HG02610 (cell line): ENCODE measurements around the gene PLEKHM1.
"Not testable (repeated sequence)": the region's sequence is repeated elsewhere in the genome, so short reads cannot be mapped to it uniquely, and the experiment has no call there.

Experiments used
- ATAC-seq: cut with Tn5 transposase; IDR thresholded peaks from one replicate; pipeline ENCODE4 v1.9.1; 2021; ENCODE audit warnings: mild to moderate bottlenecking, moderate library complexity; ENCODE audit not compliant: unreplicated experiment

Gene PLEKHM1

DNA sequence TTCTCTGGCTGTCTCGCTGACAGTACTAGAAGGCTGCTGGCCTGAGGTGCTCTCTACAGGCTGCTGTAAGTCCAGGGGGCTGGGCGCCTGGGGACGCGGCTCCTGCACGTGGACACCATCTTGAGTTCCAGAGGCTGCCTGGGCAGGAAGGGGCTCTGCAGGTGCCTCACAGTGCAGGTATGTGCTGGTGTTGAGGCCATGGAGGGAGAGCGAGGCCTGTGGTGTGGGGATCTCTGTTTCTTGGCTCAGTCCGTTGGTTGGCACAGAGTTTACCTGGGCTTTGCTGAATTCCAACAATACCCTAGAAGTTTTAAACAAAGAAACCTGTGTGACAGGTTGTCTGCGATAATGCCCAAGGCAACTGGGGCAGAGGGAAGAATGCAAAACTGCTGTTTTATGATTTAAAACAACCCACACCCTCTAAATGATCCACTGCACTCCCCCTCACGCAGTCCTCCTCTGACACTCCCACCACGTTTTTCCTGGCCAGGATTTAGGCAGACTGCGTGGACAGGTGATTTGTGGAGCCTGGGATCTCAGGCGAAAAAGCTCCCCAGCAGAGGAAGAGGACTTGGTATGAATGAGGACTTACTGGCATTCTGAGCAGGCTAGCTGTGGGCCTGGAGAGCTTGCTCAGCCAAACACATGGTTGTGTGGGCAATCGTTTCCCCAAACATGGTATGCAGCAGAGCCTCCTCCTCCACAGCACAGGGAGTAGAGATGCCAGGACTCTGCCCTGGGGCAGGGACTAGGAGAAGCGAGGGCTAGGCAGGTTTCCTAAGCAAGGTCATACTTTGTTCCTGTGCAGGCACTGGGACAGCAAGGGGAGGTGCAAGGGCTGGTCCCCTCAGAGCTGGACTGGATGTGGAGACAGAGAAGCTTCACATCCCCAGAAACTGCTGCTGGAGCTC is 22.0 kb downstream of the PLEKHM1 start:
- ATAC-seq = not testable (repeated sequence)

DNA sequence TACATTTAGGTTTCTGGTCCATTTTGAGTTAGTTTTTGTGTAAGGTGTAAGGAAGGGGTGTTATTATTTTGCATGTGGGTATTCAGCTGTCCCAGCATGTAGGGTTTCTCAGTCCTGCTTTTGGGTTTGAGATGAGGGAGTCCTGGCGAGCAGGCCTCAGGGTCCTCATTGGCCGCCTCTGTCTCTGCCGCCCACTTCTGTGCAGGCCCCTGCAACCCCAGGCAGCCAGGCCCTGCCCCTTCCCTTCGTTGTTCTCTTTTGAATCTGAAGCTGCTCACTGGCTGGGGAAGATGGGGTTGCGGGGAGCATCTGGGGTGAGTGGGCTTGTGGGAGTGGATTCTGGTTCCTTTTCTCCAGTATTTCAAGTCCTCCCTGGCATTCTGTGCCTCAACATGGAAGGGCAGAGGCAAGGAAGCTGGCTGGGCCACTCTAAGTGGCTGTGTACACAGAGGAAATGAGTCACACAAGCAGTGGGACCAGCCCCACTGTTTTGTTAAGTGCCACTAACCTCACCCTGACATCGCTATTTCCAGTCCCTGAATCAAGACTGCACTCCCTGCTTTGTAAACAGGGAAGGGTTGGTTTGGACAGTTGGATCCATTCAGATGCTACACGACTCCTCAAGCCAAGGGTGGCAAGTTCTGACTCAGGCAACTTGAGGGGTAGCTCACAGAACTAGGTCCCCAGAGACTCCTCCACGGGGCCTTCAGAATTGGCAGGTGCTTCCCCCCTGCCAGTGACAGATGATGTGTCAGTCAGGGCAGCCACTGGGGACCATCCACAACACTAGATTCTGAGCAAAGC is 28.8 kb downstream of the PLEKHM1 start:
- ATAC-seq = peak; percentile 90

DNA sequence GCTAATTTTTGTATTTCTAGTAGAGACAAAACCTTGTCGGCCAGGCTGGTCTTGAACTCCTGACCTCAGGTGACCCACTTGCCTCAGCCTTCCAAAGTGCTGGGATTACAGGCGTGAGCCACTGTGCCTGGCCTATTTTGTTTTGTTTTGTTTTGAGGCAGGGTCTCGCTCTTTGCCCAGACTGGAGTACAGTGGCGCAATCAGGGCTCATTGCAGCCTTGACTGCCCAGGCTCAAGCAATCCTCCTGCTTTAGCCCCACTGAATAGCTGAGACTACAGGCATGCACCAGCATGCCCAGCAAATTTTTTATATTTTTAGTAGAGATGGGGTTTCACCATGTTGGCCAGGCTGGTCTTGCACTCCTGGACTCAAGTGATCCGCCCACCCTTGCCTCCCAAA is 30.1 kb downstream of the PLEKHM1 start:
- ATAC-seq = not testable (repeated sequence)

DNA sequence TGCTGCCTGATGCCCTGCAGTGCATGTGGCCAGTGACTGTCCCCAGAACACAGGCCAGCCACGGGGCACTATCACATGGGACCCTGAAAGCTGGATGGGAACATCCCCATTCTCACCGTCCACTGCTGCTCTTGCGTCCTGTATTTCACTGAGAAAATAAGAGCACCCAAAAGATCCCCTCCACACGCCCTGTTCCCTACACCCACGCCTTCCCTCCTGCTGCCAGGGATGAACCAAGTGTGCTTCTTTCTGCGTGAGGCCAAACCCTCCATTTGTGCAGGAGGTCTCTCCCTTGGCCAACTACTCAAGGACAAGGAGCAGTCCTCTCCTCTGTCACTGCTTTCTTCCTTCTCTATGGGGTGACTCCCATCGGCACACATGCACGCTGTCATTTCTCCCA is 36.2 kb downstream of the PLEKHM1 start:
- ATAC-seq = not testable (repeated sequence)

DNA sequence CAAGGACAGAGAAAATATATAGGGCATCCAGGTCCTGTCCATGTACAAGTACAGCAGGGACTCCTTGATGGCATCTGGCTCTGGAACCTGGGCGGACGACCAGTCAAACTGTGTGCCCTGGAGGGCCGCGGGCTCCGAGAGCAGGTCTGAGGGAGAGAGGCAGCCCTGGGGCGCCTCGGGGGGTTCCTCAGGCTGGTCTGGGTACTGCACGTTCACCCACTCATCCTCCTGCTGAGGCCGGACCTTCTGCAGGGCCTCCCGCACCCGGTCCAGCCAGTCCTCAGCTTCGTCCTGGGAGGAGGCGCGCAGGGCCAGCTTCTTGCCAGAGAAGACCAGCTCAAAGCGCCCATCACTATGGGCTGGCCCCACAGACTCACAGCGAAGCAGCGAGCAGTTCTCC is 36.8 kb downstream of the PLEKHM1 start:
- ATAC-seq = not testable (repeated sequence)

DNA sequence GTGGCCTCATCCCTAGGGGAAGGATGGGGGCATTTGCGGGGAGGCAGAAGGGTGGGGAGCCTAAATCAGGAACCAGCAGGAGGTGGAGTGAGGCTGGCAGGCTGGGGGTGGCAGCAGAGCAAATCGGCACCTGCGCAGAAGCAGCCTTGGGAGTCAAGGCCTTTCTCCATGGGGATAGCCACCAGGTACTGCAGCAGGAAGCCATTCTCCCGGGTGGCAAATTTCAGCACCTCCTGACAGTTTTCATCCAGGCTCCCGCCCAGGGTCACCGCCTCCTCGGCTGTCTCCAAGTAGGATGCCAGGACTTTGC is 37.3 kb downstream of the PLEKHM1 start:
- not testable (repeated sequence) for ATAC-seq

DNA sequence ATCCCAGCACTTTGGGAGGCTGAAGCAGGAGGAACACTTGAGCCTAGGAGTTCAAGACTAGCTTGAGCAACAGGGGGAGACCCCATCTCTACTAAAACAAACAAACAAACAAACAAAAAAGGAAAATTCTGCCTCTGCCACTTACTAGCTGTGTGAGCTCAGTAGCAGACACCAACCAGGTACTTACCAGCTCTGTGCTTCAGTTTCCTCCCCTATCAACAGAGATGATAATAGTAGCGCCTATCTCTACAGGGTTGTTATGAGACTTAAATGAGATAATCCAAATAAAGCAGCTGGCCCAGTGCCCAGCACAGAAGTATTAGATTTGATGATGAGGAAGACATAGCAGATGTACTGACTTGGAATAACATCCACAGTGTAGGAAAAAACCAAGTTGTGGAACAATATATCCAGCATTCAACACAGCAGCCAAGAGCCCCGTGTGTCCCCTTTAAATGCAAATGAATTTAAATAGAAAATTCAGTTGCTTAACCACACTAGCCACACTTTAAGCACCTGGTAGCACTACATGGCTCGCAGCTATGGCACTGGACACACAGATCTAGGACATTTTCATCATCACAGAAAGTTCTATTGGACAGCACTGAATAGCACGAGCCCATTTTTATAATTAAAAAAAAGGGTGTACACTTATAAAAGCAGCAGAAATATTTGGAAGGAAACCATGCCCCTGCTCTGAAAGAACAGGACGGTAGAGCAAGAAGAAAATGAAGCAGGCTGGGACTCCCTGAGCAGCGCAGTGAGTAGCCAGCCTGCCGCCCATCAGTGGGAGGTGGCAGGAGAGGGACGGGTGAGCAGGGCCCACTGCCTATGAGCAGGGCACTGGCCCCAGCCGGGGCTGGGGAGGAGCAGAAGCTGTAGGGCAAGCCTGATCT is 37.9 kb downstream of the PLEKHM1 start:
- ATAC-seq = not testable (repeated sequence)

DNA sequence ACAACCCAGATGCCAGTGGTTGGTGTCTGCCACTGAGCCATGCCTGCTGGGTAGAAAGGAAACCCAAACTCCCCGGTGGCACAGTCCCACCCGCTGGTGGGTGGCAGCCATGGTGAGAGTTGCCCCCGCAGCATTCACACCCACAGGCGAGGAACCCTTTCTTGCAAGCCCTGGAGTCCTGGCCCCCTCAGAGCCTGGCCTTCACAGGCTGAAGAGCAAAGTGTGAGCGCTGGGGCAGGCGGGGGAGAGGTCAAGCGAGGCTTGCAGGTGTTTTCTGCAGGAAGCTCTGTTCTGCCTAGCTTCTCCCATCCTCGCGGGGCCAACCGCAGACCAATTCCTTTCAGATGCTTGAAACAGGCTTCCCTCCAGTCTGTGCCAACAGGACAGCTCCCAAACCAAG is 38.9 kb downstream of the PLEKHM1 start:
- not testable (repeated sequence) for ATAC-seq

DNA sequence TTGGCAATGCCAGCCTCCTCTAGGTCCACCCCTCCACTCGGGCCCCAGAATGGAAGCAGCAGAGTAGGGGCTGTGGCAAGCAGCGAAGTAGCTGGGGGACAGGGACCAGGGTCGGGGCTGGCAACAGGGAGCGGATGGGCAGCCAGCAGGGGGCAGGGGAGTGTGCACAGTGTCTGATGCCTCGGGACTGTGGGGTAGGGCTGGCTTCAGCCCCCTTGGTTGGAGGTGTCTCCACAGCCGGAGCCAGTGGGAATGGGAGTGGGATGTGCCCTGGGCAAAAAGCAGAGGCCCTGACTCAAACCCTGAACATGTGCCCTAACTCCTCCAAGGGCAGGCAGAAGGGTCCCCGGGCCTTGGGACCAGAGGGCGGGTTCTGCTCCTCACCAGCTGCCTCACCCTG is 39.4 kb downstream of the PLEKHM1 start:
- no peak for ATAC-seq

DNA sequence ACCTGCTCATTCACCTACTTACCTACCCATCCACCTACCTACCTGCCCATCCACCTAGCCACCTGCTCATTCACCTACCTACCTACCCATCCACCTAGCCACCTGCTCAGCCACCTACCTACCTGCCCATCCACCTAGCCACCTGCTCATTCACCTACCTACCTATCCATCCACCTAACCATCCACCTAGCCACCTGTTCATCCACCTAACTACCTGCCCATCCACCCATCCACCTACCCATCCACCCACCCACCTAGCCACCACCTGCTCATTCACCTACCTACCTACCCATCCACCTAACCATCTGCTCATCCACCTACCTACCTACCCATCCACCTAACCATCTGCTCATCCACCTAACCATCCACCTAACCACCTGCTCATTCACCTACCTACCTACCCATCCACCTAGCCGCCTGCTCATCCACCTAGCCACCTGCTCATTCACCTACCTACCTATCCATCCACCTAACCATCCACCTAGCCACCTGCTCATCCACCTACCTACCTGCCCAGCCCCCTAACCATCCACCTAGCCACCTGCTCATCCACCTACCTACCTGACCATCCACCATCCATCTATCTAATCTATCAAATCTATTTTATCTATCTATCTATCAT is 40.7 kb downstream of the PLEKHM1 start:
- not testable (repeated sequence) for ATAC-seq

DNA sequence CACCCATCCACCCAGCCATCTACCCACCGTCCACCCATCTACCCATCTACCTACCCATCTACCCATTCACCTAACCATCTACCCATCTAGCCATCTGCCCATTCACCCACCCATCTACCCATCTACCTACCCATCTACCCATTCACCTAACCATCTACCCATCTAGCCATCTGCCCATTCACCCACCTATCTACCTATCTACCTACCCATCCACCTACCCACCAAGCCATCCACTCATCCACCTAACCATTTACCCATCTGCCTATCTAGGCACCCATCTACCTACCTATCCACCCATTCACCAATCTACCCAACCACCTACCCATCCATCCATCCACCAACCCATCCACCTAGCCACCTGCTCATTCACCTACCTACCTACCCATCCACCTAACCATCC is 41.3 kb downstream of the PLEKHM1 start:
- not testable (repeated sequence) for ATAC-seq

DNA sequence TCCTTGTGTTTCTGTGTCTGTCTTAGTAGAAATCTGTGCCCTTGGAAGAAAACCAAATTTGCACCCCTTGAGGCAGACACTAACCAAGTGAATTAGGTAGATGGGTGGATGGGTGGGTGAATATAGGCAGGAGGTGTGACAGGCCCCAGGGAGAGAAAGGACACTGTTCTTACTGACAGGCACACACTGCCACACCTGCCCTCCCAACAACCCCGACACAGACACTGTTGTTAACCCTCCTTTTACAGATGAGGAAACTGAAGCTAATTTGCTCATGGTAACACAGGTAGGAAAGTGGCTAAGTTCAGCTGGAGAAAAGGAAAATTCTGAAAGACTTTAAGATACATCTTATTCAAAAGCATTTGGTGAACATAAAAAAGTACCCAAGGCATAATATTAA is 42.0 kb downstream of the PLEKHM1 start:
- not testable (repeated sequence) for ATAC-seq

DNA sequence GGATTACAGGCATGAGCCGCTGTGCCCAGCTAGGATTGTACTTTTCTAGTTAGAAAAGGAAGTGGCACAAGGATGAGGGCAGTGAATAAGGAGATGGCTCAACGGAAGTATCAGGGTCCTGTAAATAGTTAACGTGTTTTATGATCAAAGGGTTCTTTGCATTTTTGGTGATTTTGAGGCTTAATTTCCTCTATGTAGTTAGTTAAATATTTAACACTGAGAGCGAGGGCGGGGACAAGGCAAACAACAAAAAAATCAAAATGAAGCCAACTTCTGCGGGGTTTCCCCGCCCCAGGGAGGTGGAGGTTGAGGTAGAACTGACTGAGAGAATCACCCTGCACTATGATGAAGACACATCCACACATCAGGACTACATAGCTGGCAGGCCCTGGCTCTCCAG is 42.5 kb downstream of the PLEKHM1 start:
- ATAC-seq = not testable (repeated sequence)

DNA sequence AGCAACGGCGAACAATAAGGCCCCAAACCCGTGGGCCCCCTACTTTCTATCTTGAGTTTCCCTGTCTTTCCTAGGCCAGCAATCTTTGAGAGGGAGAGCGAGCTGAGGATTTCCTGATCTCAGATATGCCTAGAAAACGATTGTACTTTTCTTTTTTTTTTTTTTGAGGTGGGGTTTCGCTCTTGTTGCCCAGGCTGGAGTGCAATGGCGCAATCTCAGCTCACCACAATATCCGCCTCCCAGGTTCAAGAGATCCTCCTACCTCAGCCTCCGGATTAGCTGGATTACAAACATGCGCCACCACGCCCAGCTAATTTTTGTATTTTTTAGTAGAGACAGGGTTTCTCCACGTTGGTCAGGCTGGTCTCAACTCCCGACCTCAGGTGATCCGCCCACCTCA is 42.9 kb downstream of the PLEKHM1 start:
- not testable (repeated sequence) for ATAC-seq

DNA sequence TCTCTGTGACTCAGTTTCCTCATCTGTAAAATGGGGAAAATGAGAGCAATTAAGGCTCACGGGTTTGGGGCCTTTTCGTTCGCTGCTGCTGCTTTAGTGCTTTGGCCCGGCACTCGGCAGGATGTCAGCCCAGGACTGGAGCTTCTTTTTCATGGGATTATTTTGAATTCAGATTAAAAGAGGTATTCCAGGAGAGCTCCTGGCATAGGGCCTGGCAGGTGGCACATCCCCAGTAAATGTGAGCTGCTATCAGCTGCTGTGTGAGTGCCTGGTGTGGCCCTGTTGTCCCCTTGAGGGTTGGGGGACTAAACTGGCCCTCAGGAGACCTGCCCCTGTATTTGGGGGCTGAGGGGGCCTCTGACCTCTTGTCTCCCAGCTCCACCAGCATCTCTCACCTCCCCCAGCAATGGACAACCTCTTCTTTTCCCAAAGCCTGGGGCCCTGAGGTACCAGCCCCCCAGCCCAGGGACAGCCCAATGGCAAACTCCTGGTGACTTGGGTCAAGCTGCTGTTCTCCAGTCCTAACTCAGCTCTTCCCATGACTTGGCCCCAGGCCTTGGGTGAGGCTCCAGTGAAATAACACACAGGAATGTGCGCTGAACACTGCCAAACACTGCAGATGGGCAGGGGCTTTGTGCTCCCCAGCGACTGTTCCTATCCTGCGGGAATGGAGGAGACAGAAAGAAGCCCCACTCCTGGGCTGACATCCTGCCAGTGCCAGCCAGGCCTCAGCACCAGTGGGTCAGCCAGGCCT is 43.5 kb downstream of the PLEKHM1 start:
- ATAC-seq = not testable (repeated sequence)

DNA sequence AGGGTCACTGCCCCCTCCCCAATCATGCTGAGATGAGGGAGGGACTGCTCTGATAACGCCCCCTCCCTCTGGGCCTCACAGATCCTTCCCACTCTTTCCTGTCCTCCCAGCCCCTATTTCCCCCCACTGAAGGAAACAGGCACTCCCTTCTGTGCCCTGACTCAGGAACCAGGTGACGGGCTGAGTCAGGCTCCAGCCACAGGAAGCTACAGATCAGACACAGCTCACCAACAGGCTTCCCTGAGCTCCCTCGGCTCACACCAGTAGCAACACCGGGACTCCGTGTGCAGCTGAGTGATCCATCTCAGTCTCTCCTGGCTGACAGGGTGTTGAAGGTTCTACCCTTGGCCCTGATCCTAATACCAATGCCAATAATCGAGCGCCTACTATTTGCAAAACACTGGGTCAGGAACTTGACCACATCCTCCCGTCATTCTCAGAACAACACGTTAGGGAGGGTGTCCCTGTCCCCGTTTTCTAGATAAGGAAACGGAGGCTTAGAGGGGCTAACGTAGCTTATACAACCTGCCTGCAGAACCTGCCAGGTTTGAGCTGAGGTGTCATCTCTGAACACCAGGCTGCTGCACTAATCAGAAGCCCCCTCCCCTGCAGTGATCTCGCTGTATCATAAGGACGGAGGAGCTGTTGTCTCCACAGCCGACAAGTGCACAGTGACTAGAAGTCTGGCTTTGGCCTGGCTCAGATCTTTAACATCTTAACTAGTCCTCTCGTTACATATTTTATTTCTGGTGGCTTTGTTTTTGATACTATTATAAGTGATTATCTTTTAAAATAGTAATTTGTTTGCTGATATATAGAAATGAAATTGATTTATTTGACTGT is 44.4 kb downstream of the PLEKHM1 start:
- ATAC-seq = not testable (repeated sequence)

DNA sequence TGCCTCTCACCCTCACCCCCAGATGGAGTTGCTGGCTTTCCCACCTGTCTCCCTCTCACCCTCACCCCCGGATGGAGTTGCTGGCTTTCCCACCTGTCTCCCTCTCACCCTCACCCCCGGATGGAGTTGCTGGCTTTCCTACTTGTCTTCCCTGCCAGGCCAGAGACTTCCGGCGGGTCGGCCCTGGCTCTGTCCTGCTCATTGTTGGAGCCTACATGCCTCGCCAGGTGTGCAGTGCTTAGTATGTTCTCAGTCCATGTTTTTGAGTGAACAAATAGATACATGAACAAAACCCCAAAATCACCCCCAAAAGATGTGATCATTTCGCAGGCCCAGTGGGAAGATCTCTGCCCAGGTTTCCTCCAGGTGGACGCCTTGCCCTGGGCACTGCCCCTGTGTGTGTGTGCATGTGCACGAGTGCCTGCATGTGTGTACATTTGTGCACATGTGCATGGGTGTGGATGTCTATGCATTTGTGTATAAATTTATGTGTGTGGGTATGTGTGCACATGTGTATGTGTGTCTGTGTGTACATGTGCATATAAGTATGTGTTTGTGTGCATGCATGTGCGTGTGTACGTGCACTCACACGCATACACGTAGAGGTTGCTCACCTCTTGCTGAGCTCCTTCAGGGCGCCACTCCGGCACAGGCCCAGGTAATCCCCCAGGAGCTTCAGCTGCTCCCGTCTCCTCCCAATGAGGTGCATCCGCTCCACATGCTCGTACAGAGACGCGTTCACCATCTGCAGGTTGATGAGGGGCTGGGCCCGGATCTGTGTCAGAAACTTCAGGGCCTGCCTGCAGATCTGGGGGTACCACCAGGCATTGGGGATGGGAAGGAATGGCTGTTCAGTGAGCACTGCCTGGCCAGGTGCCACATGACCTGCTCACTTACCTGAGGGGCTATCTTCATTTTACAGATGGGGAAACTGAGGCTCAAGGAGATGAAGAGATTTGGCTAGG is 45.4 kb downstream of the PLEKHM1 start:
- not testable (repeated sequence) for ATAC-seq

DNA sequence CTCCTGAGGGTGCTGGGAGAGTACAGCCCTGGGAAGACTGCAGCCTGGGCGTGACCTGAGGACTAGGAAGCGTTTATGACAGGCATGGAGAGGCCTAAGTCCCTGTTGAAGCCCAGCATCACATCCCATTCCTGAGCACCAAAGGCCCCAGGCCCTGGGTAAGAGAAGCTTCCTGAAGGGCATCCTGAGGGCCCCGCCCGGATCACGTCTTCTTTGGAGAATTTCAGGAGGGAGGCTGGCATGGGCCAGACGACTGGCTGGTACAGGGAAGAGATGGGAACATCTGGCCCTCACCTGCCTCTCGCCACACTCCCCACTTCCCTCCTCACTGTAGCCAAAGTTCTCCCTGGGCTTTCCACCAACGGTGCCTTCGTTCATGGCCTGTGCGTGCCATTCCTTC is 46.2 kb downstream of the PLEKHM1 start:
- not testable (repeated sequence) for ATAC-seq
